ENCODE data around the gene IDH3B.
A peak's percentile ranks its signal among the peaks of the same experiment; 100 is the strongest.

IDH3B gene

DNA sequence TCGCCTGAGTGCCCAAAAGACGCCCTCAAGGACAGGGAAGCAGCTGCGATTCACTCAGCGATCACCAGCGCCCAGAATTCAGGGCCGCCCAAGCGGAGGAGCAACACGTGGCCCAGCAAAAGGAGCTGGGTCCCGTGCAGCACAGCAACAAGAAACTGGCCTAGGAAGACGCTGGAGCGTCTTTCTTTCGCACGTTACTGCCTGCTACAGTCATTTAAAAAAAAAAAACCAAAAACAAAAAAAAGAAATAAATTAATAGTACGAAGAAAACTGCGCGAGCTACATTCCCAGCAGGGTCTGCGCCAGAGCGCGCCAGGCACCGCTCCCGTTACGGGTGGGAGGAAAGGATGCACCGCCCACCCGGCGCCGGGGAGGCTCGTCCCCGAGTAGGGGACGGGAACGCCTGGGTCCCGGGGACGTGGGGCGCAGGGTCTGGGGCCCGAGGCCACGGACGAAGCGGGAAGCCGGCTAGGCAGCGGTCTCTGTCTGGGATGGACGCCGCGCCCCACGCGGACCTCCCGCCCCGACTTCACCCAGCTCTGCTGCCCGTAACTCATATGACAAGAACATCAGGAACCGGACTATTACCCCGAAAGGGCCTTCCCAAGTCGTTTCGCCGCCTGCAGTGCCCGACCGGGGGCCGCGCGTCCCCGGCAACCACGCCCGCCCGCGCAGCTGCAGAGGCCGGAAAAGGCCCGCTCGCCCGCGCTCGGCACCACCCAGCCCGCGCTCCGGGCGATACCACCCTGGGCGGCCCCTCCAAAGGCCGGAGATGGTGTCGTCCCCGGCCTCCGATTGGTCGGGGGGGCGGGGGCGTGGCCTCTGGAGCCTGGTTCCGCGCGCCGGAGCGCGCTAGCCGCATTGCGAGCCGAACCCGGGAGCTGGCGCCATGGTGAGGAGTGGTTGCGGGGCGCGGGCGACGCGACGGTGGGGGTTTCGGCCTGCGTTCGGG is 12.0 kb downstream of the IDH3B start, which contains the start of gene NOP56:
Gene NOP56 (plus strand): TSS at position 861 of the 952 bp plus-strand sequence. CDS start 29 bp downstream, at position 890.
- Histone ChIP-seq H3K27ac (peak within 1 kb of the TSS; percentile 95), H3K4me3 (peak within 1 kb of the TSS; percentile 91), H3K36me3 (ENCODE audit: insufficient read depth, low read length) (peaks cover 42% of the 10 kb centered on the region), H3K9me3 (ENCODE audit: low read depth, low read length) (no peaks in the 10 kb centered on the region), H3K9ac (ENCODE audit: insufficient read length) (peak within 1 kb of the TSS; percentile 96)
- TF ChIP-seq EZH2 (IDR thresholded peaks at IDR 0.05) (no peak), POLR2AphosphoS5 (IDR thresholded peaks at IDR 0.05; ENCODE audit: borderline replicate concordance, low read depth, low read length) (peak; percentile 99)
- peak; percentile 30 for DNase-seq (ENCODE audit: low read depth, low spot score)

DNA sequence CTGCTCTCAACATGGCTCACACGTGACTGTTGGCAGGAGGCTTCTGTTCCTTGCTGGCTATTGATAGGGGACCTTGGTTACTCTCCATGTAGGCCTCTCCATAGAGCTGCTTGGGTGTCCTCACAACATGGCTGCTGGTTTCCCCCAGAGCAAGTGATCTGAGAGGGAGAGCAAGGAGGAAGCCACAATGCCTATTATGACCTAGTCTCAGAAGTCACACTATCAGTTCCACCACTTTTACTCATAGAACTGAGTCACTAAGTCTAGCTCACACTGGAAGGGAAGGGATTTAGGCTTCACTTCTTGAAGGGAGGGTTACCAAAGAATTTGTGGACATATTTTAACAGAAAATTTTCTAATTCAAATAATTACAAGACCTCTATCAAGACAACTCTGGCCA is 20.3 kb downstream of the IDH3B start:
- H3K9ac ChIP-seq (ENCODE audit: insufficient read length) = no peak overlapping the region
- no peaks in the 10 kb centered on the region for H3K36me3 ChIP-seq (ENCODE audit: insufficient read depth, low read length)
- no peak overlapping the region for H3K27ac ChIP-seq
- TF ChIP-seq EZH2 (IDR thresholded peaks at IDR 0.05) (no peak), POLR2AphosphoS5 (IDR thresholded peaks at IDR 0.05; ENCODE audit: borderline replicate concordance, low read depth, low read length) (no peak), FOXP2 (optimal IDR thresholded peaks at IDR 0.05; ENCODE audit: control extremely low read depth, extremely low read length, insufficient read depth) (no peak)
- H3K9me3 ChIP-seq (ENCODE audit: low read depth, low read length) = no peaks in the 10 kb centered on the region
- no peak for DNase-seq (ENCODE audit: low read depth, low spot score)
- H3K4me3 ChIP-seq = no peak overlapping the region

DNA sequence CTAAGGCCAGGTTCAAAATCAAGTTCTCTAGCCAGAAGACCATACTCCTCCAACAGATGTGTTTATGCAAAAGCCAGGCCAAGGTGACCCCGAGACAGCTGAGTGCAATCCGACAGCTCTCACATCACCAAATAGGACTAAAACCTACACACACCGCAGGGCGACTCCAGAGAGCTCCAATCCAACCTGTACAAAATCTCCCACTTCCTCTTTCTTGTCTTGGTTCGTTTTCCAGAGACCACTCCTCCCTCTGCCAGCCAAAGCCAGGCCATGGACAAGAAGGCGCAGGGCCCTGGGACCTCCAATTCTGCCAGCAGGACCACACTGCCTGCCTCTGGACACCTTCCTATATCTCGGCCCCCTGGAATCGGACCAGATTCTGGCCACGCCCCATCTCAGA is 23.1 kb downstream of the IDH3B start:
- Histone ChIP-seq H3K9me3 (ENCODE audit: low read depth, low read length) (no peaks in the 10 kb centered on the region), H3K4me3 (no peak overlapping the region), H3K27ac (no peak overlapping the region), H3K9ac (ENCODE audit: insufficient read length) (no peak overlapping the region), H3K36me3 (ENCODE audit: insufficient read depth, low read length) (no peaks in the 10 kb centered on the region)
- TF ChIP-seq FOXP2 (optimal IDR thresholded peaks at IDR 0.05; ENCODE audit: control extremely low read depth, extremely low read length, insufficient read depth) = no peak
- TF ChIP-seq POLR2AphosphoS5 (IDR thresholded peaks at IDR 0.05; ENCODE audit: borderline replicate concordance, low read depth, low read length) = no peak
- TF ChIP-seq EZH2 (IDR thresholded peaks at IDR 0.05) = no peak
- DNase-seq (ENCODE audit: low read depth, low spot score) = no peak

DNA sequence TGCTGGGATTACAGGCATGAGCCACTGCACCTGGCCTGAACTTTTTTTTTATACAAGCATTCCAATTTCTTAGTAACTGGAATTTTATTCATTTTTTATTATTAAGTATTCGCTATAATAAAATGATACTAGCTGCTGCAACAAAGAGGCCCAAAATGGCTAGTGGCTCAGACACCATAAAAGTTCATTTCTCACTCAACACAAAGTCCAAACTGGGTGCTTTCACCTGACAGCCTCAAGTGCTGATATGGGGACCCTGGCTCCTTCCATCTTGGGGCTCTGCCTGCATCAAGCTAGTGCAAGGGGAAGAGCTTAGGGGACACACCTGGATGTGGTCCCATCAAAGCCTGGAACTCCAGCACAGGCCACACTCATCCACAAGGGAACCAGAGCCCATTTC is 23.8 kb downstream of the IDH3B start:
- H3K9ac ChIP-seq (ENCODE audit: insufficient read length) = no peak overlapping the region

DNA sequence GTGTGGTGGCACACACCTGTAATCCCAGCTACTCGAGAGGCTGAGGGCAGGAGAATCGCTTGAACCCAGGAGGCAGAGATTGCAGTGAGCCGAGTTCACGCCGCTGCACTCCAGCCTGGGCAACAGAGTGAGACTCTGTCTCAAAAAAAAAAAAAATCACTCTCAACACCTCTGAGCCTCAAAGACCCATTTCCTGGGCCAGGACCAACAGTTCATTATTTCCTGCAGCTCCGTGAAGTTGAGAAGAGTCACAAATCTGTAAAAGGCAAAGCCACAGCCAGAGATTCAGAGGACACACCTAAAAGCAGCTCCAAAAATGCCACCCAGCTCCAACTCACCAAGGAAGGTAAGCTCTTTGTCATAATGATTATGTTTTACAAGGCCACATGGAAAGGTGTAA is 26.8 kb downstream of the IDH3B start:
- TF ChIP-seq EZH2 (IDR thresholded peaks at IDR 0.05) = no peak
- H3K36me3 ChIP-seq (ENCODE audit: insufficient read depth, low read length) = no peaks in the 10 kb centered on the region

More for the DNA sequence above, 23.8 kb downstream of the IDH3B start:
- no peaks in the 10 kb centered on the region for H3K9me3 ChIP-seq (ENCODE audit: low read depth, low read length)
- no peak for TF ChIP-seq POLR2AphosphoS5 (IDR thresholded peaks at IDR 0.05; ENCODE audit: borderline replicate concordance, low read depth, low read length)
- no peak for TF ChIP-seq FOXP2 (optimal IDR thresholded peaks at IDR 0.05; ENCODE audit: control extremely low read depth, extremely low read length, insufficient read depth)
- no peak for TF ChIP-seq EZH2 (IDR thresholded peaks at IDR 0.05)
- H3K4me3 ChIP-seq = no peak overlapping the region
- no peak overlapping the region for H3K27ac ChIP-seq
- no peak for DNase-seq (ENCODE audit: low read depth, low spot score)
- H3K36me3 ChIP-seq (ENCODE audit: insufficient read depth, low read length) = no peaks in the 10 kb centered on the region

DNA sequence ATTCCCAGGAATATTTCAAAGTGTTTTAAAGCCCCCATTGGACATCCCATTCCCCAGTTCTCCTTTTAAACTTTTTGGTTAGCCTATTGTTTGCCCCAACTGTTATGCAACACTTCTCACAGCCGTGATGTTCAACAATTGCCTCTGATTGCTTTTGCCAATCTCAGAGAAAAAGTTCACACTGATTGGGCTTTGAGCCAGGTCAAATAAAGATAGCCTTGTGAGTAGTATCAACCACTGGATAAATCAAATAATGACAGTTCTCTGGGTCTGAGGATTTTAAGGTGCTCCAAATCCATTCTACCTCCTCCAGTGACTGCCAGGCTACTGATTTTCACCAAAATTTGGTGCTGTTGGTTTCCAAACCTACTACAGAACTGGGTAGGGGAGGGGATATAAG is 30.6 kb downstream of the IDH3B start:
- TF ChIP-seq FOXP2 (optimal IDR thresholded peaks at IDR 0.05; ENCODE audit: control extremely low read depth, extremely low read length, insufficient read depth) = no peak
- no peak for TF ChIP-seq POLR2AphosphoS5 (IDR thresholded peaks at IDR 0.05; ENCODE audit: borderline replicate concordance, low read depth, low read length)
- no peak for TF ChIP-seq EZH2 (IDR thresholded peaks at IDR 0.05)
- no peak overlapping the region for H3K9ac ChIP-seq (ENCODE audit: insufficient read length)
- no peaks in the 10 kb centered on the region for H3K36me3 ChIP-seq (ENCODE audit: insufficient read depth, low read length)
- H3K27ac ChIP-seq = no peak overlapping the region
- DNase-seq (ENCODE audit: low read depth, low spot score) = no peak
- H3K9me3 ChIP-seq (ENCODE audit: low read depth, low read length) = no peaks in the 10 kb centered on the region
- H3K4me3 ChIP-seq = no peak overlapping the region

More for the DNA sequence above, 26.8 kb downstream of the IDH3B start:
- Histone ChIP-seq H3K4me3 (no peak overlapping the region), H3K9me3 (ENCODE audit: low read depth, low read length) (no peaks in the 10 kb centered on the region), H3K9ac (ENCODE audit: insufficient read length) (no peak overlapping the region), H3K27ac (no peak overlapping the region)
- DNase-seq (ENCODE audit: low read depth, low spot score) = no peak

DNA sequence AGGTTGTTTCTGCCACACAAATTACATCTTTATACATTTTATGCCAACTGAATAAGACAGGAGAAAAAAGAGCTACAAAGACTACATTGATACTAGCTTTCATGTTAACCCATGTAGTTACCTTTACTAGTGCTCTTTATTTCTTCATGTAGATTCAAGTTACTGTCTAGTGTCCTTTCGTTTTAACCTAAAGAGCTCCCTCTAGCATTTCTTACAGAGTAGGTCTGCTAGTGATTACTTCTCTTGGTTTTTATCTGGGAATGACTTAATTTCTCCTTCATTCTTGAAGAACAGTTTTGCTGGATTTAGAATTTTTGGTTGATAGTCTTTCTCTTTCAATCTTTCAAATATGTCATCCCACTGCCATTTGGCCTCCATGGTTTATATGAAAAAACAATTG is 32.8 kb downstream of the IDH3B start:
- Histone ChIP-seq H3K9me3 (ENCODE audit: low read depth, low read length) (no peaks in the 10 kb centered on the region), H3K9ac (ENCODE audit: insufficient read length) (no peak overlapping the region), H3K4me3 (no peak overlapping the region), H3K27ac (no peak overlapping the region), H3K36me3 (ENCODE audit: insufficient read depth, low read length) (no peaks in the 10 kb centered on the region)
- no peak for DNase-seq (ENCODE audit: low read depth, low spot score)
- TF ChIP-seq FOXP2 (optimal IDR thresholded peaks at IDR 0.05; ENCODE audit: control extremely low read depth, extremely low read length, insufficient read depth) = no peak
- no peak for TF ChIP-seq POLR2AphosphoS5 (IDR thresholded peaks at IDR 0.05; ENCODE audit: borderline replicate concordance, low read depth, low read length)
- no peak for TF ChIP-seq EZH2 (IDR thresholded peaks at IDR 0.05)

DNA sequence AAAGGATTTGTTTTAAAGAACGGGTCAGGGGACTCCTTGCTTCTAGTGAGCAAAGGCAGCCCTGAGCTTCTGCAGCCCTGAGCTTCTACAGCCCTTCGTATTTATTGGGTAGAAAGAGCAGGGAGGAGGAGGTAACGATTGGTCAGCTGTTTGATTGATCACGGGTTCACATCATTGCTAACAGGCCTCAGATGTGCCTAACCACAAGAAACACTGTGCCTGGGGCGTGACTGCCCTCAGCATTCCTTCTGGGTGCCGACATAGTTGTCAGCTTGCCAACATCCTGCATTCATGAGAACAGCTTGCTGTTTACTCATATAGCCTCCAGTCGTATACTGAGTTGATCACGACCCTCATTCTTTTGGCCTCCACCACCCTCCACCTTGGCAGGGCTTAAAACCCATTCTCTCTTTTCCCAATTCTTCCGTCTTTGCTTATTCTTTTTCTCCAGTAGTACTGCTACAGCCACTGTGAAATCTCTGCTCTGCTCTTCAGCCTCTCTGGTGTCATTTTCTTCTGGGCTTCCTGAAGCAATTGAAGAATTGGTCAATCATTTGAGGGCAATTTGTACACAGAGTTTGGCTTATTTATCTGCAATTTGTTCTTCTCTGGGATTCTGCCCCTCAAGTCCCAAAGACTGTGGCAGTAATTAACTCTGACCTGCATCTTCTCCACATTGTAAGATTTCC is 37.0 kb downstream of the IDH3B start:
- Histone ChIP-seq H3K9ac (ENCODE audit: insufficient read length) (no peak overlapping the region), H3K4me3 (no peak overlapping the region), H3K36me3 (ENCODE audit: insufficient read depth, low read length) (no peaks in the 10 kb centered on the region), H3K9me3 (ENCODE audit: low read depth, low read length) (no peaks in the 10 kb centered on the region), H3K27ac (peak overlapping the region; percentile 7; the same call in 1 of the 2 replicates)
- TF ChIP-seq FOXP2 (optimal IDR thresholded peaks at IDR 0.05; ENCODE audit: control extremely low read depth, extremely low read length, insufficient read depth) (no peak), POLR2AphosphoS5 (IDR thresholded peaks at IDR 0.05; ENCODE audit: borderline replicate concordance, low read depth, low read length) (no peak), EZH2 (IDR thresholded peaks at IDR 0.05) (no peak)
- DNase-seq (ENCODE audit: low read depth, low spot score) = peak; percentile 26
